ENCODE measurements around the gene NFATC2.

The NFATC2 gene

DNA sequence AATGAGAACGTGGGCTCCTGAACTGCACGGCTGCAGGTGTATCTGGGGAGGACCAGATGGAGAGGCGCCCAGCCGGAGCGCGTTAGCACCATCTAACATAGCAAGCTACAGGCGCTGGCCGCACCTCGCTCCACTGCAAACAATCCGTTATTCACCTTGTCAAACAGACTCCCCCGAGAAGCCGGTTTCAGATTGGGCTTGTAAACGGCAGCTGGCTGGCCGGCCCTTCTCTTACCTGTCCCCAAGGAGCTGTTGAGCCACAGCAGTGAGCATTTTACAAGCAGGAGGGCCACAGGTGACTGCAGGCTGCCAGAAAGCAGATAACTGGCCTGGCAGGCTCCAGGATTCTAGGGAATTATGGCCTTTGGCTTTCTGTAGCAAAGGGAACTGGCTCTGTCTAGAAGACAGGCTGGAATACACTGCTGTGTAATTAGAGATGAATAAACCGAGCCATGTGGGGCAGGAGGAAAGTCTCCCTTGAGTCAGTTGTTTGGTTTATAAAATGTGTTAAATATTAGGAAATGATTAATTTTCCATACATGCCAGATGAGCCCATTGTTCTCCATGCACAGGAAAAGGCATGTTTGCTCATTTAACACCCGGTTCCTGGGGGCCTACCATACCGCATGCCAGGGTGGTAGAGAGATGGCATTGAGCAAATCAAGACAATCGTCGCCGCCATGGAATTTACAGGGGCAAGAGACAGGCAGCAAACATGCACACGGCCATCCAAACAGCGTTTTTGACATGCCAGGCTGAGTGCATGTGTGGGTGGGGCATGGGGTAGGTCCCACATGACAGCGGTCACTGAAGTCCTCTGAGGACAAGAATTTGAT lies 159.3 kb downstream of the NFATC2 start:
- TF ChIP-seq NFIC (IDR thresholded peaks at IDR 0.05) = no peak
- TF ChIP-seq TCF12 (IDR thresholded peaks at IDR 0.05; ENCODE audit: low read depth) = no peak
- TF ChIP-seq, protein P1, sequence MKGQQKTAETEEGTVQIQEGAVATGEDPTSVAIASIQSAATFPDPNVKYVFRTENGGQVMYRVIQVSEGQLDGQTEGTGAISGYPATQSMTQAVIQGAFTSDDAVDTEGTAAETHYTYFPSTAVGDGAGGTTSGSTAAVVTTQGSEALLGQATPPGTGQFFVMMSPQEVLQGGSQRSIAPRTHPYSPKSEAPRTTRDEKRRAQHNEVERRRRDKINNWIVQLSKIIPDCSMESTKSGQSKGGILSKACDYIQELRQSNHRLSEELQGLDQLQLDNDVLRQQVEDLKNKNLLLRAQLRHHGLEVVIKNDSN (IDR thresholded peaks at IDR 0.05) = no peak
- TF ChIP-seq YY1 (IDR thresholded peaks at IDR 0.05; ENCODE audit: low read depth) = no peak
- TF ChIP-seq TAF1 (IDR thresholded peaks at IDR 0.05; ENCODE audit: low read depth) = no peak
- no peak for TF ChIP-seq EP300 (IDR thresholded peaks at IDR 0.05; ENCODE audit: borderline replicate concordance)

DNA sequence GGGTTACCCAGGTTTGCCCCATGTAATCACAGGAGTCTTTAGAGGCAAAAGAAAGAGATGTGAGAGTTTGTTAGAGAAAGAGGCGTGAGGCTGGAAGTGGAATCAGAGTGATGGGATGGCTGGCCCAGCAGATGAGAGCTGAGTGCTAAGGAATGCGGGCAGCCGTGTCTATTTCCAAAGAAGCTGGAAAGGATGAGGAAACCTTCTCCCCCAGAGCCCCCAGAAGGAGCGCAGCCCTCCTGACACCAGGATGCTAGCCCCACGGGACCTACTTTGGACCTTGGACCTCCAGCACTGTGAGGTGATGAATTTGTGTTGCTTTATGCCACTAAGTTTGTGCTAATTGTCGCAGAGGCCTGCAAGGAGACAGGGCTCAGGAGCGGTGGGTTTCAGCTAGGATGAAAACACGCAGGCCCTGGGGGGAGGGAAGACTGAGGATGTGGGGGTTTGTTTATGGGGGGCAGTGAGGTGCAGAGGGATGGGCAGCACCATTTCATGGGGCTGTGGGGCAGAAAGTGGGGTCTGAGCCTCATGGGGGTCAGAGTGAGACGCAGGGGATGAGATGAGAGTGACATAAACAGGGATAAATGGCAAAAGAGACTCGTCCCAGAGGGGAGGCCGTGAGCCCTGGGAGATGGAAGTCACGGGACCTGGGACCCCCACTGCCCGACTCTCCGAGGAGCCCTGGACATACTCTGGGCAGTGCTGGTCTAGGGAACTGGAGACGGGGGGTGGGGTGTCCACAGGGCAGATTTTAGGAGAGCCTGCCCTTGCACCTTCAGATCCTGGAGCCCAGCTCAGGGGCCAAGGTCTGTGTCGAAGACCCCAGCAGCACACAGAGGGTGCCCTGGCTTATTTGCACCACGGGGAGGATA lies 160.2 kb downstream of the NFATC2 start:
- TF ChIP-seq TAF1 (IDR thresholded peaks at IDR 0.05; ENCODE audit: low read depth) (no peak), EGR1 (IDR thresholded peaks at IDR 0.05) (no peak), RAD21 (IDR thresholded peaks at IDR 0.05; ENCODE audit: low read depth) (no peak), EP300 (IDR thresholded peaks at IDR 0.05; ENCODE audit: borderline replicate concordance) (no peak), ZBTB7A (IDR thresholded peaks at IDR 0.05; ENCODE audit: low read depth) (no peak), TEAD4 (IDR thresholded peaks at IDR 0.05) (no peak), NFIC (IDR thresholded peaks at IDR 0.05) (no peak), TCF12 (IDR thresholded peaks at IDR 0.05; ENCODE audit: low read depth) (no peak), CREB1 (IDR thresholded peaks at IDR 0.05; ENCODE audit: low read depth) (no peak), FOXM1 (IDR thresholded peaks at IDR 0.05; ENCODE audit: borderline replicate concordance, low read depth) (no peak), CEBPB (IDR thresholded peaks at IDR 0.05) (no peak), YY1 (IDR thresholded peaks at IDR 0.05; ENCODE audit: low read depth) (no peak)
- TF ChIP-seq, protein P1 (IDR thresholded peaks at IDR 0.05) = no peak
- TF ChIP-seq, protein P2, sequence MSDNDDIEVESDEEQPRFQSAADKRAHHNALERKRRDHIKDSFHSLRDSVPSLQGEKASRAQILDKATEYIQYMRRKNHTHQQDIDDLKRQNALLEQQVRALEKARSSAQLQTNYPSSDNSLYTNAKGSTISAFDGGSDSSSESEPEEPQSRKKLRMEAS (IDR thresholded peaks at IDR 0.05) = no peak
- TF ChIP-seq, protein P3, sequence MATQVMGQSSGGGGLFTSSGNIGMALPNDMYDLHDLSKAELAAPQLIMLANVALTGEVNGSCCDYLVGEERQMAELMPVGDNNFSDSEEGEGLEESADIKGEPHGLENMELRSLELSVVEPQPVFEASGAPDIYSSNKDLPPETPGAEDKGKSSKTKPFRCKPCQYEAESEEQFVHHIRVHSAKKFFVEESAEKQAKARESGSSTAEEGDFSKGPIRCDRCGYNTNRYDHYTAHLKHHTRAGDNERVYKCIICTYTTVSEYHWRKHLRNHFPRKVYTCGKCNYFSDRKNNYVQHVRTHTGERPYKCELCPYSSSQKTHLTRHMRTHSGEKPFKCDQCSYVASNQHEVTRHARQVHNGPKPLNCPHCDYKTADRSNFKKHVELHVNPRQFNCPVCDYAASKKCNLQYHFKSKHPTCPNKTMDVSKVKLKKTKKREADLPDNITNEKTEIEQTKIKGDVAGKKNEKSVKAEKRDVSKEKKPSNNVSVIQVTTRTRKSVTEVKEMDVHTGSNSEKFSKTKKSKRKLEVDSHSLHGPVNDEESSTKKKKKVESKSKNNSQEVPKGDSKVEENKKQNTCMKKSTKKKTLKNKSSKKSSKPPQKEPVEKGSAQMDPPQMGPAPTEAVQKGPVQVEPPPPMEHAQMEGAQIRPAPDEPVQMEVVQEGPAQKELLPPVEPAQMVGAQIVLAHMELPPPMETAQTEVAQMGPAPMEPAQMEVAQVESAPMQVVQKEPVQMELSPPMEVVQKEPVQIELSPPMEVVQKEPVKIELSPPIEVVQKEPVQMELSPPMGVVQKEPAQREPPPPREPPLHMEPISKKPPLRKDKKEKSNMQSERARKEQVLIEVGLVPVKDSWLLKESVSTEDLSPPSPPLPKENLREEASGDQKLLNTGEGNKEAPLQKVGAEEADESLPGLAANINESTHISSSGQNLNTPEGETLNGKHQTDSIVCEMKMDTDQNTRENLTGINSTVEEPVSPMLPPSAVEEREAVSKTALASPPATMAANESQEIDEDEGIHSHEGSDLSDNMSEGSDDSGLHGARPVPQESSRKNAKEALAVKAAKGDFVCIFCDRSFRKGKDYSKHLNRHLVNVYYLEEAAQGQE (IDR thresholded peaks at IDR 0.05; ENCODE audit: low read depth) = no peak

DNA sequence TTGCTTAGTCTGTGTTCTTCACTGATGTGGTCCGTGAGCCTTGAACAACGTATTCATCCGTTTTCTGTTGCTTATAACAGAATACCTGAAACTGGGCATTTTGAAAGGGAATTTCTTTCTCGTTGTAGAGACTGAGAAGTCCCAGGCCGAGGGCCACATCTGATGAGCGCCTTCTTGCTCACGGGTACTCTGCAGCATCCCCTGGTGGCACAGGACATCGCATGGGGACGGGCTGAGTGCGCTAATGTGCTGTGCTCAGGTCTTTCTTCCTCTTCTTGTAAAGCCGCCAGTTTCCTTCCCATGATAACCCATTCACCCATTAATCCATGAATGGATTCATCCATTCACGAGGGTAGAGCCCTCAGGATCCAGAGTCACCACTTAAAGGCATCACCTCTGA lies 161.0 kb downstream of the NFATC2 start:
- TF ChIP-seq YY1 (IDR thresholded peaks at IDR 0.05; ENCODE audit: low read depth) = no peak
- TF ChIP-seq, protein P3 (IDR thresholded peaks at IDR 0.05; ENCODE audit: low read depth) = no peak
- TF ChIP-seq CEBPB (IDR thresholded peaks at IDR 0.05) = no peak
- TF ChIP-seq TAF1 (IDR thresholded peaks at IDR 0.05; ENCODE audit: low read depth) = no peak
- TF ChIP-seq, protein P1 (IDR thresholded peaks at IDR 0.05) = no peak
- no peak for TF ChIP-seq ZBTB7A (IDR thresholded peaks at IDR 0.05; ENCODE audit: low read depth)
- no peak for TF ChIP-seq RAD21 (IDR thresholded peaks at IDR 0.05; ENCODE audit: low read depth)
- TF ChIP-seq FOXM1 (IDR thresholded peaks at IDR 0.05; ENCODE audit: borderline replicate concordance, low read depth) = no peak
- no peak for TF ChIP-seq EGR1 (IDR thresholded peaks at IDR 0.05)
- TF ChIP-seq, protein P2 (IDR thresholded peaks at IDR 0.05) = no peak
- TF ChIP-seq EP300 (IDR thresholded peaks at IDR 0.05; ENCODE audit: borderline replicate concordance) = no peak
- no peak for TF ChIP-seq NFIC (IDR thresholded peaks at IDR 0.05)
- no peak for TF ChIP-seq TCF12 (IDR thresholded peaks at IDR 0.05; ENCODE audit: low read depth)
- TF ChIP-seq CREB1 (IDR thresholded peaks at IDR 0.05; ENCODE audit: low read depth) = no peak
- no peak for TF ChIP-seq TEAD4 (IDR thresholded peaks at IDR 0.05)
